CD4-positive, alpha-beta T cell treated with Interleukin-4 for 1 hour (primary cell): ENCODE data around the gene SGMS1.
"Not testable (repeated sequence)": the region's sequence is repeated elsewhere in the genome, so short reads cannot be mapped to it uniquely, and the experiment has no call there.

Experiments used
- DNase-seq, 2 donors: peaks; one replicate each; pipeline ENCODE4 v3.0.0-alpha.2; 2020 to 2022

The SGMS1 gene

GRCh38 chr10:50579491-50580261, 44.1 kb downstream of the SGMS1 start:
- DNase-seq = no peak

GRCh38 chr10:50578949-50579348, 44.8 kb downstream of the SGMS1 start:
- DNase-seq = no peak

- DNase-seq = peak in 1 of 2 donors; percentile 16
Observed at GRCh38 chr10:50577681-50578350, 45.9 kb downstream of the SGMS1 start.

- DNase-seq = no peak
Observed at GRCh38 chr10:50577010-50577409, 46.7 kb downstream of the SGMS1 start.

GRCh38 chr10:50576245-50576815, 47.4 kb downstream of the SGMS1 start:
- no peak for DNase-seq

GRCh38 chr10:50575477-50576244, 48.1 kb downstream of the SGMS1 start:
- DNase-seq = no peak

GRCh38 chr10:50574931-50575330, 48.8 kb downstream of the SGMS1 start:
- DNase-seq = no peak

GRCh38 chr10:50574305-50574704, 49.5 kb downstream of the SGMS1 start:
- DNase-seq = no peak

GRCh38 chr10:50572017-50572491, 51.7 kb downstream of the SGMS1 start:
- DNase-seq = no peak

- DNase-seq = not testable (repeated sequence)
Observed at GRCh38 chr10:50568750-50569149, 55.0 kb downstream of the SGMS1 start.

GRCh38 chr10:50567384-50567783, 56.4 kb downstream of the SGMS1 start:
- no peak for DNase-seq

GRCh38 chr10:50566150-50566549, 57.6 kb downstream of the SGMS1 start:
- no peak for DNase-seq

- no peak for DNase-seq
Observed at GRCh38 chr10:50565301-50566083, 58.3 kb downstream of the SGMS1 start.

GRCh38 chr10:50563906-50564305, 59.9 kb downstream of the SGMS1 start:
- no peak for DNase-seq

- peak in 1 of 2 donors; percentile 31 for DNase-seq
Observed at GRCh38 chr10:50561816-50562215, 61.9 kb downstream of the SGMS1 start.

GRCh38 chr10:50561266-50561665, 62.5 kb downstream of the SGMS1 start:
- no peak for DNase-seq

GRCh38 chr10:50560370-50560769, 63.4 kb downstream of the SGMS1 start:
- no peak for DNase-seq

- no peak for DNase-seq
Observed at GRCh38 chr10:50558371-50558770, 65.4 kb downstream of the SGMS1 start.

- no peak for DNase-seq
Observed at GRCh38 chr10:50557130-50557682, 66.5 kb downstream of the SGMS1 start.

GRCh38 chr10:50556237-50557120, 67.3 kb downstream of the SGMS1 start:
- no peak for DNase-seq
